HEK293 (cell line): ENCODE measurements around the gene RPL39.

Experiments
- CTCF ChIA-PET: fragments of 350-600 bp; formaldehyde crosslinking; extraction: SDS; loops from one replicate; lab custom pipeline; 2021; ENCODE audit warnings: antibody characterized with exemption; lab: Yijun Ruan, JAX
- POLR2A ChIA-PET: fragments of 300-600 bp; formaldehyde crosslinking; extraction: SDS; loops from one replicate; lab custom pipeline; 2020; ENCODE audit warnings: antibody characterized with exemption, inconsistent platforms; lab: Yijun Ruan, JAX
- H3K27ac ChIP-seq: fragments of 200-500 bp; sonication (Bioruptor generic); 2 replicates; pipeline ENCODE4 v1.5.1; 2014; ENCODE audit warnings: low read depth, low read length, control low read depth, inconsistent platforms; ENCODE audit errors: extremely low read depth
- H3K36me3 ChIP-seq, 2 experiments: fragments of 200-500 bp in 1 of 2; sonication (Bioruptor generic) in 1 of 2; 1 replicate in 1 of 2; 2 replicates in 1 of 2; pipeline ENCODE4 v1.5.1; 2014 to 2017; ENCODE audit warnings: inconsistent platforms in 2 of 2, low read length in 2 of 2; ENCODE audit not compliant: control insufficient read depth in 2 of 2, insufficient read depth in 1 of 2
- H3K4me1 ChIP-seq: fragments of 200-500 bp; sonication (Bioruptor generic); 2 replicates; pipeline ENCODE4 v1.5.1; 2014; ENCODE audit warnings: mild to moderate bottlenecking, low read length, inconsistent platforms; ENCODE audit not compliant: control insufficient read depth, insufficient read depth
- H3K4me3 ChIP-seq: 2 replicates; pipeline ENCODE4 v1.5.1; 2011; ENCODE audit warnings: low read depth, mild to moderate bottlenecking, control low read depth, low read length, moderate library complexity
- H3K9me3 ChIP-seq: fragments of 200-500 bp; sonication (Bioruptor generic); 2 replicates; pipeline ENCODE4 v1.5.1; 2014; ENCODE audit warnings: low read depth, low read length, inconsistent platforms; ENCODE audit not compliant: control insufficient read depth, insufficient read depth
- MYNN ChIP-seq: fragments of 450-650 bp; formaldehyde crosslinking; IDR thresholded peaks from 2 replicates; pipeline ENCODE4 v1.5.1; 2016; ENCODE audit warnings: missing biosample characterization, missing genetic modification characterization, borderline replicate concordance
- SCRT2 ChIP-seq: fragments of 450-650 bp; formaldehyde crosslinking; IDR thresholded peaks from 2 replicates; pipeline ENCODE4 v1.5.1; 2016; ENCODE audit warnings: missing biosample characterization, missing genetic modification characterization
- SP7 ChIP-seq: fragments of 450-650 bp; formaldehyde crosslinking; IDR thresholded peaks from 2 replicates; pipeline ENCODE4 v1.5.1; 2016; ENCODE audit warnings: missing biosample characterization, missing genetic modification characterization
- YY1 ChIP-seq: fragments of 450-650 bp; formaldehyde crosslinking; IDR thresholded peaks from 2 replicates; pipeline ENCODE4 v1.5.1; 2018; ENCODE audit warnings: missing biosample characterization, missing genetic modification characterization
- ZBTB20 ChIP-seq: fragments of 450-650 bp; formaldehyde crosslinking; IDR thresholded peaks from 2 replicates; pipeline ENCODE4 v1.5.1; 2016; ENCODE audit warnings: missing biosample characterization, missing genetic modification characterization
- ZNF175 ChIP-seq: fragments of 450-650 bp; formaldehyde crosslinking; IDR thresholded peaks from 2 replicates; pipeline ENCODE4 v1.5.1; 2016; ENCODE audit warnings: missing biosample characterization, missing genetic modification characterization
- ZNF248 ChIP-seq: fragments of 450-650 bp; formaldehyde crosslinking; IDR thresholded peaks from 2 replicates; pipeline ENCODE4 v1.5.1; 2017; ENCODE audit warnings: missing biosample characterization, missing genetic modification characterization
- ZNF324 ChIP-seq: fragments of 450-650 bp; formaldehyde crosslinking; IDR thresholded peaks from 2 replicates; pipeline ENCODE4 v1.5.1; 2016; ENCODE audit warnings: missing biosample characterization, missing genetic modification characterization
- ZNF341 ChIP-seq: fragments of 450-650 bp; formaldehyde crosslinking; IDR thresholded peaks from 2 replicates; pipeline ENCODE4; 2016; ENCODE audit warnings: low read depth, missing biosample characterization, missing genetic modification characterization
- ZNF501 ChIP-seq: fragments of 450-650 bp; formaldehyde crosslinking; IDR thresholded peaks from 2 replicates; pipeline ENCODE4 v1.5.1; 2016; ENCODE audit warnings: missing biosample characterization, missing genetic modification characterization
- ZNF626 ChIP-seq: fragments of 450-650 bp; sonication (Bioruptor Pico); formaldehyde crosslinking; IDR thresholded peaks from 2 replicates; pipeline ENCODE4 v1.5.1; 2018; ENCODE audit warnings: missing biosample characterization, missing genetic modification characterization, inconsistent platforms
- ZNF658 ChIP-seq: fragments of 450-650 bp; formaldehyde crosslinking; IDR thresholded peaks from 2 replicates; pipeline ENCODE4; 2016; ENCODE audit warnings: missing biosample characterization, missing genetic modification characterization
- ZNF701 ChIP-seq: fragments of 450-650 bp; formaldehyde crosslinking; IDR thresholded peaks from 2 replicates; pipeline ENCODE4 v1.5.1; 2016; ENCODE audit warnings: missing biosample characterization, missing genetic modification characterization
- ZNF830 ChIP-seq: fragments of 450-650 bp; IDR thresholded peaks from 2 replicates; pipeline ENCODE4 v1.5.0; 2018; ENCODE audit warnings: missing biosample characterization, missing genetic modification characterization, low read depth, mild to moderate bottlenecking, moderate library complexity
- ZSCAN23 ChIP-seq: fragments of 450-650 bp; formaldehyde crosslinking; IDR thresholded peaks from 2 replicates; pipeline ENCODE4 v1.5.1; 2016; ENCODE audit warnings: missing biosample characterization, missing genetic modification characterization
- TF ChIP-seq, protein P1 (sequence below): fragments of 450-650 bp; formaldehyde crosslinking; IDR thresholded peaks from 2 replicates; pipeline ENCODE4 v1.5.1; 2016; ENCODE audit warnings: missing biosample characterization, missing genetic modification characterization
- TF ChIP-seq, protein P2 (sequence below): fragments of 450-650 bp; formaldehyde crosslinking; IDR thresholded peaks from 2 replicates; pipeline ENCODE4 v1.5.1; 2016; ENCODE audit warnings: missing biosample characterization, missing genetic modification characterization
- TF ChIP-seq, protein P3 (sequence below): fragments of 450-650 bp; formaldehyde crosslinking; IDR thresholded peaks from 2 replicates; pipeline ENCODE4 v1.5.1; 2016; ENCODE audit warnings: missing biosample characterization, missing genetic modification characterization
- TF ChIP-seq, protein P4 (sequence below): fragments of 450-650 bp; formaldehyde crosslinking; IDR thresholded peaks from 2 replicates; pipeline ENCODE4 v1.5.1; 2016; ENCODE audit warnings: missing biosample characterization, missing genetic modification characterization
- TF ChIP-seq, protein P5 (sequence below): fragments of 450-650 bp; formaldehyde crosslinking; IDR thresholded peaks from 2 replicates; pipeline ENCODE4 v1.5.1; 2016; ENCODE audit warnings: missing biosample characterization, missing genetic modification characterization, borderline replicate concordance
- TF ChIP-seq, protein P6 (sequence below): sonication (generic); formaldehyde crosslinking; IDR thresholded peaks from 2 replicates; pipeline ENCODE4 v1.8.1; 2022; ENCODE audit warnings: mild to moderate bottlenecking, moderate library complexity, missing genetic modification reagents
- TF ChIP-seq, protein P7 (sequence below): fragments of 450-650 bp; formaldehyde crosslinking; IDR thresholded peaks from 2 replicates; pipeline ENCODE4; 2016; ENCODE audit warnings: missing biosample characterization, missing genetic modification characterization

The RPL39 gene

DNA sequence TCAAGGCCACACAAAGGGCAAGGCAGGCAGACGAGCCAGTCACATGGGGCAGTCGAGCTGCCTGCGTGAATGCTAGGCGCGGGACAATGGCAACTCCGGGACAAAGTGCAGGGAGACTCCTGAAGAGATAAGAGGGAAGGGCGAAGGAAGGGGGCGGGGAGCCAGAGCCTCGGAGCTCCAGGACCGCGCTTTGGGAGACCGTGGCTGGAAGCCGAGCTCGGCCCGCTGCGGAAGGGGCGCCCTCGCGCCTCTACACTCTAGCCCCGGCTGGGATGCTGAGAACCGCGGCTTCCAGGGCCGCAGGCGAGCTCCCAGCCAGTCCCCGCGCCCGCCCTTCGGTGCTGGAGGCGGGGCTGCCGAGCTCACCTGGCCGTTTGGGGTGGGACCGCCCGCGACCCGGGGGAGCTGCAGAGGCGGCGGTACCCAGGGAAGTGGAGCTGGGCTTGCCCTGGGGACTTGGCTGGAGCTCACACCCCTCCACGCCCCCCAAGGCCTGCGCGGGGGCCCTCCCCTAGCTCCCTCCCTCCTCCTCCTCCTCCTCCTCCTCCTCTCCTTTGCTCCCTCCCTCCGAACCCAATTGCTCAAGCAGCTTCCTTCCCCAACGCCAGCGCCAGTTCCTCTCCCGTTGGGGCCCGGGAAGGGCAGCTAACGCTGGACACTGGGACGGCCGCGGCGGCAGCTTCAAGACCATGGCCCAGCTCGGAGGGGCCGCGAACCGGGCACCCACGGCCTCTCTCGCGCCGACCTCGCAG lies 33.3 kb downstream of the RPL39 start, which contains the start of gene SOWAHD:
TSS of gene SOWAHD (plus strand) at position 610 of the 752 bp plus-strand sequence. CDS start at position 690, 80 bp downstream.
- CTCF ChIA-PET: interaction anchor here (0.6 to 2.1 kb wide), 15 partner anchors 13 to 530 kb away, joined by 3 to 7 read pairs (median 3); no protein-coding TSS in a partner anchor
- POLR2A ChIA-PET: interaction anchor here (0.6 to 3.7 kb wide), 11 partner anchors 9 to 229 kb away, joined by 3 to 32 read pairs (median 6); partner anchors contain the start of genes NKRF, RPL39, SEPTIN6 and UPF3B
- H3K27ac ChIP-seq: peak within 1 kb of the TSS; percentile 49; the same call in 1 of the 2 replicates
- H3K9me3 ChIP-seq: no peaks in the 10 kb centered on the region
- peak within 1 kb of the TSS; percentile 51 for H3K4me3 ChIP-seq
- H3K4me1 ChIP-seq: 0 out of 2 replicates have a peak, but pooled peaks cover 2% of the 10 kb centered on the region
- no peaks in the 10 kb centered on the region for H3K36me3 ChIP-seq
- TF ChIP-seq, protein P1, sequence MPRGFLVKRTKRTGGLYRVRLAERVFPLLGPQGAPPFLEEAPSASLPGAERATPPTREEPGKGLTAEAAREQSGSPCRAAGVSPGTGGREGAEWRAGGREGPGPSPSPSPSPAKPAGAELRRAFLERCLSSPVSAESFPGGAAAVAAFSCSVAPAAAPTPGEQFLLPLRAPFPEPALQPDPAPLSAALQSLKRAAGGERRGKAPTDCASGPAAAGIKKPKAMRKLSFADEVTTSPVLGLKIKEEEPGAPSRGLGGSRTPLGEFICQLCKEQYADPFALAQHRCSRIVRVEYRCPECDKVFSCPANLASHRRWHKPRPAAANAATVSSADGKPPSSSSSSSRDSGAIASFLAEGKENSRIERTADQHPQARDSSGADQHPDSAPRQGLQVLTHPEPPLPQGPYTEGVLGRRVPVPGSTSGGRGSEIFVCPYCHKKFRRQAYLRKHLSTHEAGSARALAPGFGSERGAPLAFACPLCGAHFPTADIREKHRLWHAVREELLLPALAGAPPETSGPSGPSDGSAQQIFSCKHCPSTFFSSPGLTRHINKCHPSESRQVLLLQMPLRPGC: no peak
- TF ChIP-seq ZNF658 (tag by site-specific recombination): no peak
- TF ChIP-seq YY1 (tag by site-specific recombination): no peak
- TF ChIP-seq MYNN (tag by site-specific recombination): no peak
- no peak for TF ChIP-seq ZNF626 (tag by site-specific recombination)
- TF ChIP-seq ZNF501: 0 out of 2 replicates have a peak, but pooled peaks have one; percentile 31
- TF ChIP-seq ZNF701 (tag by site-specific recombination): no peak
- TF ChIP-seq, protein P2, sequence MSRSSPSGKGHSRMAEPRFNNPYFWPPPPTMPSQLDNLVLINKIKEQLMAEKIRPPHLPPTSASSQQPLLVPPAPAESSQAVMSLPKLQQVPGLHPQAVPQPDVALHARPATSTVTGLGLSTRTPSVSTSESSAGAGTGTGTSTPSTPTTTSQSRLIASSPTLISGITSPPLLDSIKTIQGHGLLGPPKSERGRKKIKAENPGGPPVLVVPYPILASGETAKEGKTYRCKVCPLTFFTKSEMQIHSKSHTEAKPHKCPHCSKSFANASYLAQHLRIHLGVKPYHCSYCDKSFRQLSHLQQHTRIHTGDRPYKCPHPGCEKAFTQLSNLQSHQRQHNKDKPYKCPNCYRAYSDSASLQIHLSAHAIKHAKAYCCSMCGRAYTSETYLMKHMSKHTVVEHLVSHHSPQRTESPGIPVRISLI (tag by site-specific recombination): no peak
- TF ChIP-seq, protein P3, sequence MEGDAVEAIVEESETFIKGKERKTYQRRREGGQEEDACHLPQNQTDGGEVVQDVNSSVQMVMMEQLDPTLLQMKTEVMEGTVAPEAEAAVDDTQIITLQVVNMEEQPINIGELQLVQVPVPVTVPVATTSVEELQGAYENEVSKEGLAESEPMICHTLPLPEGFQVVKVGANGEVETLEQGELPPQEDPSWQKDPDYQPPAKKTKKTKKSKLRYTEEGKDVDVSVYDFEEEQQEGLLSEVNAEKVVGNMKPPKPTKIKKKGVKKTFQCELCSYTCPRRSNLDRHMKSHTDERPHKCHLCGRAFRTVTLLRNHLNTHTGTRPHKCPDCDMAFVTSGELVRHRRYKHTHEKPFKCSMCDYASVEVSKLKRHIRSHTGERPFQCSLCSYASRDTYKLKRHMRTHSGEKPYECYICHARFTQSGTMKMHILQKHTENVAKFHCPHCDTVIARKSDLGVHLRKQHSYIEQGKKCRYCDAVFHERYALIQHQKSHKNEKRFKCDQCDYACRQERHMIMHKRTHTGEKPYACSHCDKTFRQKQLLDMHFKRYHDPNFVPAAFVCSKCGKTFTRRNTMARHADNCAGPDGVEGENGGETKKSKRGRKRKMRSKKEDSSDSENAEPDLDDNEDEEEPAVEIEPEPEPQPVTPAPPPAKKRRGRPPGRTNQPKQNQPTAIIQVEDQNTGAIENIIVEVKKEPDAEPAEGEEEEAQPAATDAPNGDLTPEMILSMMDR (tag by site-specific recombination): 0 out of 2 replicates have a peak, but pooled peaks have one; percentile 9
- TF ChIP-seq, protein P4, sequence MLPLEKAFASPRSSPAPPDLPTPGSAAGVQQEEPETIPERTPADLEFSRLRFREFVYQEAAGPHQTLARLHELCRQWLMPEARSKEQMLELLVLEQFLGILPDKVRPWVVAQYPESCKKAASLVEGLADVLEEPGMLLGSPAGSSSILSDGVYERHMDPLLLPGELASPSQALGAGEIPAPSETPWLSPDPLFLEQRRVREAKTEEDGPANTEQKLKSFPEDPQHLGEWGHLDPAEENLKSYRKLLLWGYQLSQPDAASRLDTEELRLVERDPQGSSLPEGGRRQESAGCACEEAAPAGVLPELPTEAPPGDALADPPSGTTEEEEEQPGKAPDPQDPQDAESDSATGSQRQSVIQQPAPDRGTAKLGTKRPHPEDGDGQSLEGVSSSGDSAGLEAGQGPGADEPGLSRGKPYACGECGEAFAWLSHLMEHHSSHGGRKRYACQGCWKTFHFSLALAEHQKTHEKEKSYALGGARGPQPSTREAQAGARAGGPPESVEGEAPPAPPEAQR (tag by site-specific recombination): no peak
- TF ChIP-seq ZSCAN23 (tag by site-specific recombination): no peak
- TF ChIP-seq ZNF175 (tag by site-specific recombination): no peak
- TF ChIP-seq SCRT2 (tag by site-specific recombination): no peak
- no peak for TF ChIP-seq ZNF324 (tag by site-specific recombination)
- peak; percentile 74 for TF ChIP-seq ZBTB20 (tag by site-specific recombination)
- no peak for TF ChIP-seq ZNF830 (tag by site-specific recombination)
- TF ChIP-seq ZNF341: peak; percentile 86
- TF ChIP-seq ZNF248 (tag by site-specific recombination): no peak
- TF ChIP-seq, protein P5, sequence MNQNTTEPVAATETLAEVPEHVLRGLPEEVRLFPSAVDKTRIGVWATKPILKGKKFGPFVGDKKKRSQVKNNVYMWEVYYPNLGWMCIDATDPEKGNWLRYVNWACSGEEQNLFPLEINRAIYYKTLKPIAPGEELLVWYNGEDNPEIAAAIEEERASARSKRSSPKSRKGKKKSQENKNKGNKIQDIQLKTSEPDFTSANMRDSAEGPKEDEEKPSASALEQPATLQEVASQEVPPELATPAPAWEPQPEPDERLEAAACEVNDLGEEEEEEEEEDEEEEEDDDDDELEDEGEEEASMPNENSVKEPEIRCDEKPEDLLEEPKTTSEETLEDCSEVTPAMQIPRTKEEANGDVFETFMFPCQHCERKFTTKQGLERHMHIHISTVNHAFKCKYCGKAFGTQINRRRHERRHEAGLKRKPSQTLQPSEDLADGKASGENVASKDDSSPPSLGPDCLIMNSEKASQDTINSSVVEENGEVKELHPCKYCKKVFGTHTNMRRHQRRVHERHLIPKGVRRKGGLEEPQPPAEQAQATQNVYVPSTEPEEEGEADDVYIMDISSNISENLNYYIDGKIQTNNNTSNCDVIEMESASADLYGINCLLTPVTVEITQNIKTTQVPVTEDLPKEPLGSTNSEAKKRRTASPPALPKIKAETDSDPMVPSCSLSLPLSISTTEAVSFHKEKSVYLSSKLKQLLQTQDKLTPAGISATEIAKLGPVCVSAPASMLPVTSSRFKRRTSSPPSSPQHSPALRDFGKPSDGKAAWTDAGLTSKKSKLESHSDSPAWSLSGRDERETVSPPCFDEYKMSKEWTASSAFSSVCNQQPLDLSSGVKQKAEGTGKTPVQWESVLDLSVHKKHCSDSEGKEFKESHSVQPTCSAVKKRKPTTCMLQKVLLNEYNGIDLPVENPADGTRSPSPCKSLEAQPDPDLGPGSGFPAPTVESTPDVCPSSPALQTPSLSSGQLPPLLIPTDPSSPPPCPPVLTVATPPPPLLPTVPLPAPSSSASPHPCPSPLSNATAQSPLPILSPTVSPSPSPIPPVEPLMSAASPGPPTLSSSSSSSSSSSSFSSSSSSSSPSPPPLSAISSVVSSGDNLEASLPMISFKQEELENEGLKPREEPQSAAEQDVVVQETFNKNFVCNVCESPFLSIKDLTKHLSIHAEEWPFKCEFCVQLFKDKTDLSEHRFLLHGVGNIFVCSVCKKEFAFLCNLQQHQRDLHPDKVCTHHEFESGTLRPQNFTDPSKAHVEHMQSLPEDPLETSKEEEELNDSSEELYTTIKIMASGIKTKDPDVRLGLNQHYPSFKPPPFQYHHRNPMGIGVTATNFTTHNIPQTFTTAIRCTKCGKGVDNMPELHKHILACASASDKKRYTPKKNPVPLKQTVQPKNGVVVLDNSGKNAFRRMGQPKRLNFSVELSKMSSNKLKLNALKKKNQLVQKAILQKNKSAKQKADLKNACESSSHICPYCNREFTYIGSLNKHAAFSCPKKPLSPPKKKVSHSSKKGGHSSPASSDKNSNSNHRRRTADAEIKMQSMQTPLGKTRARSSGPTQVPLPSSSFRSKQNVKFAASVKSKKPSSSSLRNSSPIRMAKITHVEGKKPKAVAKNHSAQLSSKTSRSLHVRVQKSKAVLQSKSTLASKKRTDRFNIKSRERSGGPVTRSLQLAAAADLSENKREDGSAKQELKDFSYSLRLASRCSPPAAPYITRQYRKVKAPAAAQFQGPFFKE (tag by site-specific recombination): no peak
- TF ChIP-seq SP7 (tag by site-specific recombination): 0 out of 2 replicates have a peak, but pooled peaks have one; percentile 17
- TF ChIP-seq, protein P6, sequence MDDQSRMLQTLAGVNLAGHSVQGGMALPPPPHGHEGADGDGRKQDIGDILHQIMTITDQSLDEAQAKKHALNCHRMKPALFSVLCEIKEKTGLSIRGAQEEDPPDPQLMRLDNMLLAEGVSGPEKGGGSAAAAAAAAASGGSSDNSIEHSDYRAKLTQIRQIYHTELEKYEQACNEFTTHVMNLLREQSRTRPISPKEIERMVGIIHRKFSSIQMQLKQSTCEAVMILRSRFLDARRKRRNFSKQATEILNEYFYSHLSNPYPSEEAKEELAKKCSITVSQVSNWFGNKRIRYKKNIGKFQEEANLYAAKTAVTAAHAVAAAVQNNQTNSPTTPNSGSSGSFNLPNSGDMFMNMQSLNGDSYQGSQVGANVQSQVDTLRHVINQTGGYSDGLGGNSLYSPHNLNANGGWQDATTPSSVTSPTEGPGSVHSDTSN (CRISPR knock-in tag): 0 out of 2 replicates have a peak, but pooled peaks have one; percentile 16
- TF ChIP-seq, protein P7, sequence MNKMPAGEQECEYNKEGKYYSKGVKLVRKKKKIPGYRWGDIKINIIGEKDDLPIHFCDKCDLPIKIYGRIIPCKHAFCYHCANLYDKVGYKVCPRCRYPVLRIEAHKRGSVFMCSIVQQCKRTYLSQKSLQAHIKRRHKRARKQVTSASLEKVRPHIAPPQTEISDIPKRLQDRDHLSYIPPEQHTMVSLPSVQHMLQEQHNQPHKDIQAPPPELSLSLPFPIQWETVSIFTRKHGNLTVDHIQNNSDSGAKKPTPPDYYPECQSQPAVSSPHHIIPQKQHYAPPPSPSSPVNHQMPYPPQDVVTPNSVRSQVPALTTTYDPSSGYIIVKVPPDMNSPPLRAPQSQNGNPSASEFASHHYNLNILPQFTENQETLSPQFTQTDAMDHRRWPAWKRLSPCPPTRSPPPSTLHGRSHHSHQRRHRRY: no peak
